Sigmoid colon (tissue), 4 donors: ENCODE data around the gene MAZ.

Source experiments
- CTCF ChIP-seq, 4 experiments: fragments of 450-650 bp in 3 of 4; fragments of 200-600 bp in 1 of 4; IDR thresholded peaks; one replicate each; pipeline ENCODE4 v1.5.1; 2016 to 2019; ENCODE audit warnings: antibody characterized with exemption in 4 of 4, mild to moderate bottlenecking in 3 of 4, moderate library complexity in 2 of 4
- EP300 ChIP-seq, 4 donors: sonication (generic); formaldehyde crosslinking; IDR thresholded peaks; one replicate each; pipeline ENCODE4 v1.6.1; 2017; ENCODE audit warnings: antibody characterized with exemption in 4 of 4
- POLR2A ChIP-seq, 2 donors: fragments of 450-650 bp; IDR thresholded peaks; one replicate each; pipeline ENCODE4 v1.6.1; 2016; ENCODE audit warnings: antibody characterized with exemption in 2 of 2, mild to moderate bottlenecking in 2 of 2, moderate library complexity in 2 of 2

GRCh38 chr16:29824589-29825144, 18.3 kb downstream of the MAZ start:
- TF ChIP-seq CTCF (IDR thresholded peaks at IDR 0.05) (no peak), POLR2A (IDR thresholded peaks at IDR 0.05) (no peak), EP300 (IDR thresholded peaks at IDR 0.05) (no peak)
